ENCODE measurements around the gene ZRANB3. TPM values are rescaled to one million over a fixed set of nuclear protein-coding genes. Genes with fewer than 3 reads are reported as not detected.
"Not testable (repeated sequence)": the region's sequence is repeated elsewhere in the genome, so short reads cannot be mapped to it uniquely, and the experiment has no call there.

Gene ZRANB3
- total RNA-seq, 2 donors from 2014 or later = 15.5 to 17.9 TPM

GRCh38 chr2:135119582-135119981, 411.4 kb downstream of the ZRANB3 start:
- no peaks in the 10 kb centered on the region for H3K4me1 Mint-ChIP-seq (ENCODE audit: low read depth)
- H3K4me3 Mint-ChIP-seq = no peak overlapping the region
- no peak for ATAC-seq (replicated peaks in 1 of 2)
- no peaks in the 10 kb centered on the region for H3K27me3 Mint-ChIP-seq (ENCODE audit: low read depth)
- no peak for DNase-seq
- H3K36me3 Mint-ChIP-seq (ENCODE audit: insufficient read depth in 2 of 2) = peaks cover 1 to 2% of the 10 kb centered on the region in 2 donors
- H3K9me3 Mint-ChIP-seq = no peaks in the 10 kb centered on the region
- peak overlapping the region; percentile 63 for H3K27ac Mint-ChIP-seq

- no peak for ATAC-seq (replicated peaks in 1 of 2)
Observed at GRCh38 chr2:135113322-135113721, 417.7 kb downstream of the ZRANB3 start.

GRCh38 chr2:135105513-135106316, 425.3 kb downstream of the ZRANB3 start:
- peaks cover 7 to 32% of the 10 kb centered on the region in 2 donors for H3K36me3 Mint-ChIP-seq (ENCODE audit: insufficient read depth in 2 of 2)
- not testable (repeated sequence) for H3K27me3 Mint-ChIP-seq (ENCODE audit: low read depth); ATAC-seq (replicated peaks in 1 of 2); H3K9me3 Mint-ChIP-seq; H3K4me3 Mint-ChIP-seq; H3K4me1 Mint-ChIP-seq (ENCODE audit: low read depth); DNase-seq; H3K27ac Mint-ChIP-seq

More at GRCh38 chr2:135113322-135113721, 417.7 kb downstream of the ZRANB3 start:
- H3K36me3 Mint-ChIP-seq (ENCODE audit: insufficient read depth in 2 of 2) = peaks cover 0 to 4% of the 10 kb centered on the region in 2 donors
- H3K9me3 Mint-ChIP-seq = no peaks in the 10 kb centered on the region
- DNase-seq = no peak
- no peaks in the 10 kb centered on the region for H3K4me1 Mint-ChIP-seq (ENCODE audit: low read depth)
- no peak overlapping the region for H3K27ac Mint-ChIP-seq
- H3K27me3 Mint-ChIP-seq (ENCODE audit: low read depth) = no peaks in the 10 kb centered on the region
- no peak overlapping the region for H3K4me3 Mint-ChIP-seq

GRCh38 chr2:135103843-135104242, 427.2 kb downstream of the ZRANB3 start:
- H3K4me1 Mint-ChIP-seq (ENCODE audit: low read depth) = peaks cover 12% of the 10 kb centered on the region
- H3K4me3 Mint-ChIP-seq = no peak overlapping the region
- peaks cover 10 to 36% of the 10 kb centered on the region in 2 donors for H3K36me3 Mint-ChIP-seq (ENCODE audit: insufficient read depth in 2 of 2)
- peaks cover 1 to 7% of the 10 kb centered on the region in 2 donors for H3K9me3 Mint-ChIP-seq
- H3K27ac Mint-ChIP-seq = peak overlapping the region; percentile 83
- DNase-seq (no peak), ATAC-seq (replicated peaks in 1 of 2) (no peak)
- no peaks in the 10 kb centered on the region for H3K27me3 Mint-ChIP-seq (ENCODE audit: low read depth)

GRCh38 chr2:135099802-135100483, 431.1 kb downstream of the ZRANB3 start:
- no peaks in the 10 kb centered on the region for H3K27me3 Mint-ChIP-seq (ENCODE audit: low read depth)
- ATAC-seq (replicated peaks in 1 of 2) (no peak), DNase-seq (no peak)
- H3K27ac Mint-ChIP-seq = peak overlapping the region; percentile 17
- peak overlapping the region; percentile 20 to 45 for H3K4me3 Mint-ChIP-seq
- peaks cover 11 to 34% of the 10 kb centered on the region in 2 donors for H3K36me3 Mint-ChIP-seq (ENCODE audit: insufficient read depth in 2 of 2)
- H3K4me1 Mint-ChIP-seq (ENCODE audit: low read depth) = peaks cover 14% of the 10 kb centered on the region
- H3K9me3 Mint-ChIP-seq = peaks cover 1 to 7% of the 10 kb centered on the region in 2 donors

GRCh38 chr2:135097532-135098231, 433.3 kb downstream of the ZRANB3 start:
- Mint-ChIP-seq H3K4me3 (no peak overlapping the region), H3K9me3 (peaks cover 1 to 4% of the 10 kb centered on the region in 2 donors), H3K36me3 (ENCODE audit: insufficient read depth in 2 of 2) (peaks cover 10 to 26% of the 10 kb centered on the region in 2 donors), H3K4me1 (ENCODE audit: low read depth) (peaks cover 19% of the 10 kb centered on the region), H3K27ac (peak overlapping the region; percentile 1), H3K27me3 (ENCODE audit: low read depth) (no peaks in the 10 kb centered on the region)
- DNase-seq (no peak), ATAC-seq (replicated peaks in 1 of 2) (no peak)

- no peak for ATAC-seq (replicated peaks in 1 of 2)
- Mint-ChIP-seq H3K9me3 (peaks cover 0 to 2% of the 10 kb centered on the region in 2 donors), H3K4me3 (no peak overlapping the region), H3K36me3 (ENCODE audit: insufficient read depth in 2 of 2) (peaks cover 10 to 25% of the 10 kb centered on the region in 2 donors), H3K27me3 (ENCODE audit: low read depth) (no peaks in the 10 kb centered on the region), H3K27ac (no peak overlapping the region), H3K4me1 (ENCODE audit: low read depth) (peaks cover 19% of the 10 kb centered on the region)
- DNase-seq = no peak
Observed at GRCh38 chr2:135096665-135097446, 434.2 kb downstream of the ZRANB3 start.

- Mint-ChIP-seq H3K4me1 (ENCODE audit: low read depth) (peaks cover 15% of the 10 kb centered on the region), H3K27ac (peak overlapping the region; percentile 20), H3K4me3 (no peak overlapping the region), H3K9me3 (no peaks in the 10 kb centered on the region), H3K36me3 (ENCODE audit: insufficient read depth in 2 of 2) (peaks cover 10 to 24% of the 10 kb centered on the region in 2 donors), H3K27me3 (ENCODE audit: low read depth) (no peaks in the 10 kb centered on the region)
- ATAC-seq (replicated peaks in 1 of 2) (no peak), DNase-seq (no peak)
Observed at GRCh38 chr2:135095591-135095990, 435.4 kb downstream of the ZRANB3 start.

GRCh38 chr2:135094508-135094907, 436.5 kb downstream of the ZRANB3 start:
- Mint-ChIP-seq H3K4me1 (ENCODE audit: low read depth) (peaks cover 13% of the 10 kb centered on the region), H3K4me3 (no peak overlapping the region), H3K27me3 (ENCODE audit: low read depth) (no peaks in the 10 kb centered on the region), H3K27ac (peak overlapping the region; percentile 24), H3K36me3 (ENCODE audit: insufficient read depth in 2 of 2) (peaks cover 12 to 26% of the 10 kb centered on the region in 2 donors), H3K9me3 (no peaks in the 10 kb centered on the region)
- ATAC-seq (replicated peaks in 1 of 2) = no peak
- DNase-seq = no peak

GRCh38 chr2:135093670-135094330, 437.2 kb downstream of the ZRANB3 start:
- no peak for DNase-seq
- Mint-ChIP-seq H3K27ac (no peak overlapping the region), H3K4me1 (ENCODE audit: low read depth) (peaks cover 6% of the 10 kb centered on the region), H3K27me3 (ENCODE audit: low read depth) (no peaks in the 10 kb centered on the region), H3K36me3 (ENCODE audit: insufficient read depth in 2 of 2) (peaks cover 11 to 29% of the 10 kb centered on the region in 2 donors), H3K4me3 (no peak overlapping the region), H3K9me3 (no peaks in the 10 kb centered on the region)
- ATAC-seq (replicated peaks in 1 of 2) = no peak

- Mint-ChIP-seq H3K36me3 (ENCODE audit: insufficient read depth in 2 of 2) (peaks cover 11 to 30% of the 10 kb centered on the region in 2 donors), H3K4me3 (no peak overlapping the region), H3K27me3 (ENCODE audit: low read depth) (no peaks in the 10 kb centered on the region), H3K4me1 (ENCODE audit: low read depth) (peaks cover 5% of the 10 kb centered on the region), H3K27ac (peak overlapping the region; percentile 4), H3K9me3 (peaks cover 0 to 1% of the 10 kb centered on the region in 2 donors)
- no peak for DNase-seq
- no peak for ATAC-seq (replicated peaks in 1 of 2)
Observed at GRCh38 chr2:135093193-135093592, 437.8 kb downstream of the ZRANB3 start.

- H3K27ac Mint-ChIP-seq = no peak overlapping the region
- no peak for ATAC-seq (replicated peaks in 1 of 2)
Observed at GRCh38 chr2:135091681-135092080, 439.3 kb downstream of the ZRANB3 start.

More at GRCh38 chr2:135091681-135092080, 439.3 kb downstream of the ZRANB3 start:
- peaks cover 2 to 3% of the 10 kb centered on the region in 2 donors for H3K9me3 Mint-ChIP-seq
- H3K4me3 Mint-ChIP-seq = no peak overlapping the region
- DNase-seq = no peak
- peaks cover 7% of the 10 kb centered on the region for H3K4me1 Mint-ChIP-seq (ENCODE audit: low read depth)
- H3K27me3 Mint-ChIP-seq (ENCODE audit: low read depth) = no peaks in the 10 kb centered on the region
- H3K36me3 Mint-ChIP-seq (ENCODE audit: insufficient read depth in 2 of 2) = peaks cover 14 to 31% of the 10 kb centered on the region in 2 donors

Measured in activated T-cell treated with anti-CD3 and anti-CD28 coated beads, Interleukin-2, amount 50 U/mL, for 72 hours (primary cell).